Loucy (cell line): ENCODE results near the gene PLN.

Experiments used
- EZH2phosphoT487 ChIP-seq: fragments of 200-600 bp; IDR thresholded peaks from 2 replicates; pipeline ENCODE4 v1.6.1; 2018; ENCODE audit warnings: antibody characterized with exemption, mild to moderate bottlenecking, moderate library complexity, borderline replicate concordance
- TF ChIP-seq, protein P1 (sequence below): fragments of 200-600 bp; sonication (generic); conservative IDR thresholded peaks from 2 replicates; pipeline ENCODE4 v1.5.1; 2014; ENCODE audit warnings: mild to moderate bottlenecking, antibody characterized with exemption, low read length

DNA sequence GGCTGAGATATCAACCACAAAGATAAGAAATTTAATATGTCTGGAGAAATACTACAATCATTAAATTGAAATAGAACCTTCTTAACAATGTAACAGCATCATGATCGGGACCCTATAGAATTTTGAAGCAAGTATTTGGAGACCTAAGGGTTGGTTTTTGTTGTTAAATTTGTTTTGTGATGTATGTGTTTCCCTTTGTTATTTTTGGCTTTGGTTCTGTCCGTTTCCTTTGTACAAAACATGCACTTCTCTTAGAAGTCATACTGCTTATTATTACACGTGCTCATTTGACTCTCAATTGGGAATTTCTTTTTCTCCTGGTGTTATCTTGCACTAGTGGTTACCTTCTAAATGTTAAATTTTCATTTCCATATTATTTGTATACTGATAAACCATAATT is 4.0 kb upstream of the PLN start:
- TF ChIP-seq, protein P1, sequence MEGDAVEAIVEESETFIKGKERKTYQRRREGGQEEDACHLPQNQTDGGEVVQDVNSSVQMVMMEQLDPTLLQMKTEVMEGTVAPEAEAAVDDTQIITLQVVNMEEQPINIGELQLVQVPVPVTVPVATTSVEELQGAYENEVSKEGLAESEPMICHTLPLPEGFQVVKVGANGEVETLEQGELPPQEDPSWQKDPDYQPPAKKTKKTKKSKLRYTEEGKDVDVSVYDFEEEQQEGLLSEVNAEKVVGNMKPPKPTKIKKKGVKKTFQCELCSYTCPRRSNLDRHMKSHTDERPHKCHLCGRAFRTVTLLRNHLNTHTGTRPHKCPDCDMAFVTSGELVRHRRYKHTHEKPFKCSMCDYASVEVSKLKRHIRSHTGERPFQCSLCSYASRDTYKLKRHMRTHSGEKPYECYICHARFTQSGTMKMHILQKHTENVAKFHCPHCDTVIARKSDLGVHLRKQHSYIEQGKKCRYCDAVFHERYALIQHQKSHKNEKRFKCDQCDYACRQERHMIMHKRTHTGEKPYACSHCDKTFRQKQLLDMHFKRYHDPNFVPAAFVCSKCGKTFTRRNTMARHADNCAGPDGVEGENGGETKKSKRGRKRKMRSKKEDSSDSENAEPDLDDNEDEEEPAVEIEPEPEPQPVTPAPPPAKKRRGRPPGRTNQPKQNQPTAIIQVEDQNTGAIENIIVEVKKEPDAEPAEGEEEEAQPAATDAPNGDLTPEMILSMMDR: no peak
- no peak for TF ChIP-seq EZH2phosphoT487
